ENCODE results near the gene RIT2.

The RIT2 gene

GRCh38 chr18:43134876-43135275 is 19.4 kb upstream of the RIT2 start:
- Histone ChIP-seq H3K4me1 (peaks cover 11% of the 10 kb centered on the region), H3K27ac (no peak overlapping the region), H3K4me2 (no peak overlapping the region), H3K9me3 (peaks cover 8% of the 10 kb centered on the region; the same call in 1 of the 2 replicates), H3K36me3 (no peaks in the 10 kb centered on the region), H4K20me1 (no peaks in the 10 kb centered on the region), H3K9ac (no peak overlapping the region), H3K4me3 (no peak overlapping the region), H3K27me3 (no peaks in the 10 kb centered on the region)
- no peak for TF ChIP-seq Cebpa-rat (IDR thresholded peaks at IDR 0.05)

- Histone ChIP-seq H3K36me3 (no peaks in the 10 kb centered on the region), H3K9ac (no peak overlapping the region), H3K4me1 (peaks cover 11% of the 10 kb centered on the region), H3K27me3 (no peaks in the 10 kb centered on the region), H3K27ac (no peak overlapping the region), H3K9me3 (no peaks in the 10 kb centered on the region), H3K4me3 (no peak overlapping the region), H3K4me2 (peak overlapping the region; percentile 43), H4K20me1 (no peaks in the 10 kb centered on the region)
- no peak for TF ChIP-seq Cebpa-rat (IDR thresholded peaks at IDR 0.05)
Measured at GRCh38 chr18:43130716-43131260, 15.3 kb upstream of the RIT2 start.

GRCh38 chr18:43129946-43130524 is 14.6 kb upstream of the RIT2 start:
- Histone ChIP-seq H3K27me3 (no peaks in the 10 kb centered on the region), H3K4me3 (peak overlapping the region; percentile 48; the same call in 1 of the 2 replicates), H4K20me1 (no peaks in the 10 kb centered on the region), H3K9me3 (no peaks in the 10 kb centered on the region), H3K9ac (peak overlapping the region; percentile 40; the same call in 1 of the 2 replicates), H3K36me3 (no peaks in the 10 kb centered on the region), H3K4me1 (peaks cover 11% of the 10 kb centered on the region), H3K27ac (peak overlapping the region; percentile 37), H3K4me2 (peak overlapping the region; percentile 64)
- TF ChIP-seq Cebpa-rat (IDR thresholded peaks at IDR 0.05) = no peak

- no peaks in the 10 kb centered on the region for H3K36me3 ChIP-seq
- H3K4me2 ChIP-seq = no peak overlapping the region
- no peak overlapping the region for H3K27ac ChIP-seq
- H3K9ac ChIP-seq = no peak overlapping the region
- H3K9me3 ChIP-seq = no peaks in the 10 kb centered on the region
- no peak overlapping the region for H3K4me3 ChIP-seq
- no peaks in the 10 kb centered on the region for H3K27me3 ChIP-seq
- H3K4me1 ChIP-seq = peaks cover 6% of the 10 kb centered on the region
- TF ChIP-seq Cebpa-rat (IDR thresholded peaks at IDR 0.05) = no peak
- H4K20me1 ChIP-seq = no peaks in the 10 kb centered on the region
Measured at GRCh38 chr18:43125471-43125870, 10.0 kb upstream of the RIT2 start.

- Histone ChIP-seq H3K27me3 (no peaks in the 10 kb centered on the region), H3K4me3 (no peak overlapping the region), H3K4me2 (no peak overlapping the region), H3K9ac (no peak overlapping the region), H3K27ac (no peak overlapping the region), H3K4me1 (no peaks in the 10 kb centered on the region), H3K36me3 (no peaks in the 10 kb centered on the region), H4K20me1 (no peaks in the 10 kb centered on the region), H3K9me3 (no peaks in the 10 kb centered on the region)
- no peak for TF ChIP-seq Cebpa-rat (IDR thresholded peaks at IDR 0.05)
Measured at GRCh38 chr18:43122955-43123354, 7.5 kb upstream of the RIT2 start.

GRCh38 chr18:43116699-43117294 is 1.3 kb upstream of the RIT2 start:
- H3K27me3 ChIP-seq = no peaks in the 10 kb centered on the region
- H3K4me3 ChIP-seq = no peak overlapping the region
- no peaks in the 10 kb centered on the region for H3K4me1 ChIP-seq
- no peak overlapping the region for H3K4me2 ChIP-seq
- no peaks in the 10 kb centered on the region for H3K36me3 ChIP-seq
- H3K27ac ChIP-seq = no peak overlapping the region
- TF ChIP-seq Cebpa-rat (IDR thresholded peaks at IDR 0.05) = no peak
- H3K9me3 ChIP-seq = no peaks in the 10 kb centered on the region
- no peak overlapping the region for H3K9ac ChIP-seq
- H4K20me1 ChIP-seq = no peaks in the 10 kb centered on the region

GRCh38 chr18:43113220-43113895 is 2.1 kb downstream of the RIT2 start:
- H3K36me3 ChIP-seq = no peaks in the 10 kb centered on the region
- H3K9me3 ChIP-seq = no peaks in the 10 kb centered on the region
- no peak overlapping the region for H3K9ac ChIP-seq
- no peak for TF ChIP-seq Cebpa-rat (IDR thresholded peaks at IDR 0.05)
- no peak overlapping the region for H3K27ac ChIP-seq
- no peaks in the 10 kb centered on the region for H3K27me3 ChIP-seq
- H4K20me1 ChIP-seq = no peaks in the 10 kb centered on the region
- no peak overlapping the region for H3K4me2 ChIP-seq
- H3K4me3 ChIP-seq = no peak overlapping the region
- no peaks in the 10 kb centered on the region for H3K4me1 ChIP-seq

- H3K36me3 ChIP-seq = no peaks in the 10 kb centered on the region
- no peak for TF ChIP-seq Cebpa-rat (IDR thresholded peaks at IDR 0.05)
Measured at GRCh38 chr18:43108882-43109281, 6.6 kb downstream of the RIT2 start.

GRCh38 chr18:43108469-43108868 is 7.0 kb downstream of the RIT2 start:
- H3K9ac ChIP-seq = no peak overlapping the region
- H3K36me3 ChIP-seq = no peaks in the 10 kb centered on the region
- no peak overlapping the region for H3K4me3 ChIP-seq
- no peaks in the 10 kb centered on the region for H4K20me1 ChIP-seq
- TF ChIP-seq Cebpa-rat (IDR thresholded peaks at IDR 0.05) = no peak
- H3K27ac ChIP-seq = no peak overlapping the region
- H3K4me1 ChIP-seq = no peaks in the 10 kb centered on the region
- H3K4me2 ChIP-seq = no peak overlapping the region
- H3K27me3 ChIP-seq = no peaks in the 10 kb centered on the region
- no peaks in the 10 kb centered on the region for H3K9me3 ChIP-seq

More at GRCh38 chr18:43108882-43109281, 6.6 kb downstream of the RIT2 start:
- H3K4me2 ChIP-seq = no peak overlapping the region
- H3K4me1 ChIP-seq = no peaks in the 10 kb centered on the region
- no peak overlapping the region for H3K4me3 ChIP-seq
- H4K20me1 ChIP-seq = no peaks in the 10 kb centered on the region
- H3K27me3 ChIP-seq = no peaks in the 10 kb centered on the region
- no peaks in the 10 kb centered on the region for H3K9me3 ChIP-seq
- H3K27ac ChIP-seq = no peak overlapping the region
- no peak overlapping the region for H3K9ac ChIP-seq

GRCh38 chr18:43093646-43094045 is 21.8 kb downstream of the RIT2 start:
- Histone ChIP-seq H3K4me1 (no peaks in the 10 kb centered on the region), H3K27ac (no peak overlapping the region), H3K4me2 (no peak overlapping the region), H3K9ac (no peak overlapping the region), H4K20me1 (no peaks in the 10 kb centered on the region), H3K27me3 (no peaks in the 10 kb centered on the region), H3K36me3 (no peaks in the 10 kb centered on the region), H3K9me3 (no peaks in the 10 kb centered on the region), H3K4me3 (no peak overlapping the region)
- TF ChIP-seq Cebpa-rat (IDR thresholded peaks at IDR 0.05) = no peak

Data from BLaER1 (cell line).